Measurements from ENCODE around the gene GMPR2. TPM values are rescaled to one million over a fixed set of nuclear protein-coding genes. Genes with fewer than 3 reads are reported as not detected.

GMPR2 gene
- total and polyA plus RNA-seq, 2 experiments from 2014 or later, result 60.6 to 70.6 TPM

GRCh38 chr14:24260026-24260779, 27.5 kb downstream of the GMPR2 start:
- Histone ChIP-seq H3F3A (replicated peaks; ENCODE audit: low read depth) (no peaks in the 10 kb centered on the region), H3K36me3 (ENCODE audit: insufficient read depth) (no peaks in the 10 kb centered on the region), H3K9me2 (ENCODE audit: insufficient read depth) (no peaks in the 10 kb centered on the region), H3K27ac (ENCODE audit: low read depth) (no peak overlapping the region), H3K79me2 (replicated peaks; ENCODE audit: insufficient read depth) (no peaks in the 10 kb centered on the region), H4K20me1 (replicated peaks; ENCODE audit: insufficient read depth) (no peaks in the 10 kb centered on the region), H3K4me2 (no peak overlapping the region), H3K27me3 (ENCODE audit: insufficient read depth) (no peaks in the 10 kb centered on the region), H3K4me3 (no peak overlapping the region), H3K4me1 (ENCODE audit: insufficient read depth) (no peaks in the 10 kb centered on the region), H2AFZ (no peak overlapping the region)
- DNase-seq (ENCODE audit: low spot score) (no peak), ATAC-seq (no peak)
- Mint-ChIP-seq H3K9me3 (no peaks in the 10 kb centered on the region), H3K27ac (no peak overlapping the region), H3K4me3 (no peak overlapping the region; the same call in 2 of the 3 replicates), H3K4me1 (peaks cover 7% of the 10 kb centered on the region; the same call in 2 of the 3 replicates), H3K27me3 (ENCODE audit: insufficient read depth, low read depth, poor library complexity) (peaks cover 13% of the 10 kb centered on the region), H3K36me3 (ENCODE audit: low read depth) (no peaks in the 10 kb centered on the region)
- no peak for TF ChIP-seq STAT1 (IDR thresholded peaks at IDR 0.05; ENCODE audit: unreplicated experiment)
- no peak for TF ChIP-seq POLR2AphosphoS5 (IDR thresholded peaks at IDR 0.05; ENCODE audit: low read depth)
- TF ChIP-seq EZH2 (IDR thresholded peaks at IDR 0.05; ENCODE audit: low read depth, unreplicated experiment), result no peak
- no peak for TF ChIP-seq EZH2phosphoT487 (IDR thresholded peaks at IDR 0.05; ENCODE audit: unreplicated experiment)
- no peak for TF ChIP-seq CTCF (conservative IDR thresholded peaks at IDR 0.05; ENCODE audit: low read depth in 2 of 2)
- no peak for TF ChIP-seq REST (IDR thresholded peaks at IDR 0.05; ENCODE audit: unreplicated experiment)
- TF ChIP-seq ZNF462 (CRISPR knock-in tag; IDR thresholded peaks at IDR 0.05), result no peak
- TF ChIP-seq JUNB (IDR thresholded peaks at IDR 0.05; ENCODE audit: unreplicated experiment), result no peak
- no peak for TF ChIP-seq ETS1 (IDR thresholded peaks at IDR 0.05)
- no peak for TF ChIP-seq CREB1 (CRISPR knock-in tag; IDR thresholded peaks at IDR 0.05; ENCODE audit: low read depth)
- TF ChIP-seq ZNF114 (CRISPR knock-in tag; IDR thresholded peaks at IDR 0.05), result no peak
- TF ChIP-seq NANOG (IDR thresholded peaks at IDR 0.05; ENCODE audit: borderline replicate concordance), result no peak
- TF ChIP-seq ZNF331 (CRISPR knock-in tag; IDR thresholded peaks at IDR 0.05; ENCODE audit: low read depth), result no peak
